GM18873 (cell line): ENCODE data around the gene MSANTD3.
"Not testable (repeated sequence)": the region's sequence is repeated elsewhere in the genome, so short reads cannot be mapped to it uniquely, and the experiment has no call there.

Experiments
- ATAC-seq: cut with Tn5 transposase; IDR thresholded peaks from one replicate; pipeline ENCODE4 v1.9.1; 2021; ENCODE audit warnings: mild to moderate bottlenecking, moderate library complexity, moderate number of reproducible peaks; ENCODE audit not compliant: unreplicated experiment, low FRiP score

MSANTD3 gene

GRCh38 chr9:100427366-100428263 lies 672 bp downstream of the MSANTD3 start:
- no peak for ATAC-seq

- no peak for ATAC-seq
These were observed 2.1 kb downstream of the MSANTD3 start for GRCh38 chr9:100428871-100429654.

GRCh38 chr9:100430286-100430940 lies 3.5 kb downstream of the MSANTD3 start:
- no peak for ATAC-seq

- no peak for ATAC-seq
These were observed 4.9 kb downstream of the MSANTD3 start for GRCh38 chr9:100431886-100432285.

GRCh38 chr9:100432736-100433135 lies 5.8 kb downstream of the MSANTD3 start:
- ATAC-seq = no peak

GRCh38 chr9:100436571-100436970 lies 9.6 kb downstream of the MSANTD3 start:
- no peak for ATAC-seq

- no peak for ATAC-seq
These were observed 11.2 kb downstream of the MSANTD3 start for GRCh38 chr9:100437860-100438805.

GRCh38 chr9:100440071-100440470 lies 13.1 kb downstream of the MSANTD3 start:
- no peak for ATAC-seq

- ATAC-seq = not testable (repeated sequence)
These were observed 13.5 kb downstream of the MSANTD3 start for GRCh38 chr9:100440487-100440886.

- ATAC-seq = no peak
These were observed 15.0 kb downstream of the MSANTD3 start for GRCh38 chr9:100441911-100442361.

- no peak for ATAC-seq
These were observed 17.1 kb downstream of the MSANTD3 start for GRCh38 chr9:100443781-100444768.

GRCh38 chr9:100445161-100445902 lies 18.4 kb downstream of the MSANTD3 start:
- no peak for ATAC-seq

GRCh38 chr9:100445903-100446549 lies 19.1 kb downstream of the MSANTD3 start:
- no peak for ATAC-seq

- no peak for ATAC-seq
These were observed 20.1 kb downstream of the MSANTD3 start for GRCh38 chr9:100447041-100447440.

GRCh38 chr9:100448266-100448665 lies 21.3 kb downstream of the MSANTD3 start:
- no peak for ATAC-seq

GRCh38 chr9:100449420-100449819 lies 22.5 kb downstream of the MSANTD3 start:
- no peak for ATAC-seq

- ATAC-seq = no peak
These were observed 26.0 kb downstream of the MSANTD3 start for GRCh38 chr9:100452894-100453293.
